Lower leg skin (tissue), 4 donors: Measurements from ENCODE around the gene LMCD1. TPM values are rescaled to one million over a fixed set of nuclear protein-coding genes. Genes with fewer than 3 reads are reported as not detected.

Source experiments
- DNase-seq, 2 donors: peaks; one replicate each; pipeline ENCODE4 v3.0.0-alpha.2; 2019; ENCODE audit warnings: low spot score in 2 of 2
- H3K4me3 ChIP-seq: fragments of 200-600 bp; sonication (generic); 2 replicates; pipeline ENCODE4 v1.5.1; 2017; ENCODE audit warnings: mild to moderate bottlenecking, low read depth; ENCODE audit not compliant: poor library complexity, severe bottlenecking
- POLR2A ChIP-seq, 2 donors: fragments of 450-650 bp; IDR thresholded peaks; one replicate each; pipeline ENCODE4 v1.6.1; 2016 to 2017; ENCODE audit warnings: antibody characterized with exemption in 2 of 2, mild to moderate bottlenecking in 1 of 2, moderate library complexity in 1 of 2
- WGBS, 2 donors: methylation state at CpG; one replicate each; pipeline ENCODE4 v1.1.5; 2018; 5-methylcytosine and 5-hydroxymethylcytosine counted together
- intact Hi-C: fragments of 100-400 bp; cut with DNase I; formaldehyde crosslinking; loops from one replicate; pipeline ENCODE4 v1.15.0; 2023; ENCODE audit warnings: low total_unique reads
- total RNA-seq, 4 donors: library from RNA; depleted of rRNA; stranded (reverse); fragments of >200 nt; gene quantifications; one replicate each; pipeline ENCODE4 v1.1.0, GENCODE V29; 2016
- TF ChIP-seq, protein P1 (sequence below), 3 donors: fragments of 450-650 bp; IDR thresholded peaks; one replicate each; pipeline ENCODE4 v1.5.1; 2016; ENCODE audit warnings: antibody characterized with exemption in 3 of 3, mild to moderate bottlenecking in 3 of 3, moderate library complexity in 2 of 3

LMCD1 gene
- total RNA-seq, 4 donors from 2014 or later, result 40.4 to 81.5 (median 54.1) TPM

DNA sequence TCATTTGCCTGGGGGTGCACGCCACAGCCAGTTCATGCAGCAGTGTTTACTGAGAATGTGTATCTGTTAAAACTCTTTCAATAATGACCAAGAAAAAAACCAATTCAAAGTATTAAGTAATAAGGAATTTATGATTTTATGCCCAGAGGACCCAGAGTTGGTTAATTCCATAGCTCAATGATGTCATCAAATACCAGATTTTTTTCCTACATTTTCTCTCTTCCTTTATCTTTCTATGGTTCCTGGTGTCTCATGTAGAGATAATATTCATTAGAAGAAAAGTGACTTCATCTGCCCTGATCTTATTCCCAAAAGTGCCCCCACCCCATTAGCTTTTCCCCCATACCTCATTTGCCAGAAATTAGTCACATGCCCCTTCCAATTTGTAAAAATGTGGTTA is 44.6 kb upstream of the LMCD1 start:
- TF ChIP-seq, protein P1, sequence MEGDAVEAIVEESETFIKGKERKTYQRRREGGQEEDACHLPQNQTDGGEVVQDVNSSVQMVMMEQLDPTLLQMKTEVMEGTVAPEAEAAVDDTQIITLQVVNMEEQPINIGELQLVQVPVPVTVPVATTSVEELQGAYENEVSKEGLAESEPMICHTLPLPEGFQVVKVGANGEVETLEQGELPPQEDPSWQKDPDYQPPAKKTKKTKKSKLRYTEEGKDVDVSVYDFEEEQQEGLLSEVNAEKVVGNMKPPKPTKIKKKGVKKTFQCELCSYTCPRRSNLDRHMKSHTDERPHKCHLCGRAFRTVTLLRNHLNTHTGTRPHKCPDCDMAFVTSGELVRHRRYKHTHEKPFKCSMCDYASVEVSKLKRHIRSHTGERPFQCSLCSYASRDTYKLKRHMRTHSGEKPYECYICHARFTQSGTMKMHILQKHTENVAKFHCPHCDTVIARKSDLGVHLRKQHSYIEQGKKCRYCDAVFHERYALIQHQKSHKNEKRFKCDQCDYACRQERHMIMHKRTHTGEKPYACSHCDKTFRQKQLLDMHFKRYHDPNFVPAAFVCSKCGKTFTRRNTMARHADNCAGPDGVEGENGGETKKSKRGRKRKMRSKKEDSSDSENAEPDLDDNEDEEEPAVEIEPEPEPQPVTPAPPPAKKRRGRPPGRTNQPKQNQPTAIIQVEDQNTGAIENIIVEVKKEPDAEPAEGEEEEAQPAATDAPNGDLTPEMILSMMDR (IDR thresholded peaks at IDR 0.05), result no peak
- TF ChIP-seq POLR2A (IDR thresholded peaks at IDR 0.05), result no peak

DNA sequence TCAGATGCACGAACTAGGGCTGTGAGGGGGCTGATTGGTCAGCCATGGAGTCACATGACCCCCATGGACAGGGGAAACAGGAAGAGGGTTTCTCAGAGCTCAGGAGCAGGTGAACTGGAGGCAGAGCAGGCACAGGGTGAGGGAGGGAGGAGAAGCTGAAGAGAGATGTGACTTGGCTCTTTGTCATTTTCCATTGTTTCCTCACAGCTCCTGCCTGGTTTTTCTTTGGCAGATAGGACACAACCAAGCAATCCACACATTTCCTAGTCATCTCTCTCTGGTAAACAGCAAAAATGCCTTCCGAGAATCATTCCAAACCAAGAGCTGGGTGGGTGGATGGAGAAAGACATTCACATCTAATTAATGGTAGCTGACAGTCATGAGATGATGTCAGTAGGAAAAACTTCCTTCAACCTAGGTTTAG is 43.4 kb upstream of the LMCD1 start:
- WGBS, 2 donors, result 69 to 72% methylated on average over 2 of the region's 2 CpGs
- intact Hi-C loops, result no loop called here
- no peak overlapping the region for H3K4me3 ChIP-seq
- TF ChIP-seq POLR2A (IDR thresholded peaks at IDR 0.05), result no peak
- TF ChIP-seq, protein P1 (IDR thresholded peaks at IDR 0.05), result no peak
- DNase-seq, result peak in 1 of 2 donors; percentile 43

More for the DNA sequence above, 44.6 kb upstream of the LMCD1 start:
- intact Hi-C loops, result no loop called here
- no peak overlapping the region for H3K4me3 ChIP-seq
- 90 to 96% methylated on average over 1 of the region's 1 CpG for WGBS, 2 donors
- DNase-seq, result no peak

DNA sequence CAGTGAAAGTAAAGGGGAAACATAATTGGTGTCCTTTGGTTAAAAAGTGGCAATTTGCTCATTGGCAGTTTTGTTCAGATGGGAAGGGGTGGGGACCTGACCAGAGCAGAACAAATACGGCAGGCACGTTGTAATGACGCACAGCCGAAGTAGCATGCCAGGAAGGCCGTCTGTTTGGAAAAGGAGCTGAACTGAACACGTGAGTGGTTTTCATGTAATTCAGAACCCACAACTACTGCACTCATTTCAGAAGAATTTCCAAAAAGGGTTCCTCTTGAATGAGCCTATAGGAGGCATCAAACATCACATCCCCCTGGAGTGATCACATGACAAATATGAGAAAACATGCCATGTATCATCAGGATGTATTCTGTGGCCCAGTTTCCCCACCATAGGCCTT is 42.9 kb upstream of the LMCD1 start:
- peak; percentile 79 to 92 for DNase-seq
- H3K4me3 ChIP-seq, result no peak overlapping the region
- TF ChIP-seq, protein P1 (IDR thresholded peaks at IDR 0.05), result no peak
- no peak for TF ChIP-seq POLR2A (IDR thresholded peaks at IDR 0.05)
- intact Hi-C loops, result no loop called here
- 39 to 69% methylated on average over 6 of the region's 6 CpGs for WGBS, 2 donors

DNA sequence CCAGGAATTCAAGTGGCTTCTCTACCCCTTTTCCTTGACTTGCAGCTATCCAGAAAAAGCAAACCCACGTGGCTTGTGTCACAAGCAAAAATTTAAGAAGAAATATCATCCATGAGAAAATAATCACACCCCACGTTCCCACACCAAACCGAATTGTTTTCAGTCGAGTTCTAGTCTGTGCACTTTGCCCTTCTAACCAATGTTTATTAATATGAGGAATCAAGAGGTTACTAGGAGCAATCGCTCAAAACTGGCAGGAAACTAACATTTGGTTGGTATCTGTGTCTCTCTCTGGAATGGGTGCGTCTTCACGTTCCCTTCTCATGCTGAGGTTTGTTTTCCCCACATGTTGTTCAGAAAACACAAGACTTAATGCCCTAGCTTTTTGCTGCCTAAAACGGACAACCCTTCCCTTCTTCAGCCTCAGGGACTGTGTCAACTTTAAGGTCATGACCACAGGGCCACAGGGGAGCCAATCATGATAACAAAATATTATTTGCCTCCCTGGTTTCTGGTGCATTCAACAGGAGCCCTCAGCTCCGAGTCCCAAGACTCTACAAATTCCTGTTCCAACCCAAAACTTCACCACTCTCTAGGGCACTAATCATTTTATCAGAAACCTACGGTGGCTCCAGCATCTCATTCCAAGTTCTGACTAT is 41.4 kb upstream of the LMCD1 start:
- no peak overlapping the region for H3K4me3 ChIP-seq
- WGBS, 2 donors, result 75 to 82% methylated on average over 10 of the region's 10 CpGs
- no peak for DNase-seq
- TF ChIP-seq POLR2A (IDR thresholded peaks at IDR 0.05), result no peak
- TF ChIP-seq, protein P1 (IDR thresholded peaks at IDR 0.05), result no peak
- intact Hi-C loops, result no loop called here

DNA sequence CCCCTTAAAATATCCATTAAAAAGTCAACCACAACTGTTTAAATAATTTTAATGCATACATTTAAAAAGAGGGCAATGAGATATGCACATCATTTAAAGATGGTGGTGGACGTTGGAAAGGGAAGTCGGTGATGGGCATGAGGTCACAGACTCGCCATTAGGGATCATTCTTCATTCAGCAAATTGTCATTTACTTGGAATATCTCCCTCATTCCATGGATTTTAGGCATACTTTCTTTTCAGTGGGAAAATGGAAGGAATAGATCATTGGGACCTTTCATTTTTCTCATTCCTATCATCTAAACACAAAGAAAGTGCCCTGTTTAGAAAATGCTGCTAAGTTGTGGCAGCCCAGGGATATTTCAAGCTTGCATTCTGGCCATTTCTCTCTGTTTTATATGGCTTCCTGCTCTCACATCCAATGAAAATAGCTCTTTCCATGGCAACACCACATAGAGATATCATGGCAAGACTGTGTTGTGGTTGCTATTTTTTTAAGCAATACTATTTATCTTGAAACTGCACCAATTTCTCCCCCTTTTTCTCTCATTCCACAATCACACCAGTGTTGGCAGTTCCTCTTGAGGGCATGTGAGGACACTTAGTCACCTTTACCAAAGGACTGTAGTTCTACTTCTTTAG is 40.7 kb upstream of the LMCD1 start:
- DNase-seq, result no peak
- H3K4me3 ChIP-seq, result no peak overlapping the region
- WGBS, 2 donors, result 74 to 77% methylated on average over 3 of the region's 3 CpGs
- intact Hi-C loops, result no loop called here
- TF ChIP-seq, protein P1 (IDR thresholded peaks at IDR 0.05), result no peak
- TF ChIP-seq POLR2A (IDR thresholded peaks at IDR 0.05), result no peak
